K562 (cell line): ENCODE data around the gene MROH8. TPM values are rescaled to one million over a fixed set of nuclear protein-coding genes. Genes with fewer than 3 reads are reported as not detected.

Experiments
- ATAC-seq: fragments of 200-7000 bp; cut with Tn5 transposase; 3 replicates; pipeline ENCODE4 v1.9.1; 2020; ENCODE audit warnings: moderate library complexity
- BruUV-seq: library from RNA; stranded (reverse); fragments of 400-500 nt; replicated peaks from 2 replicates; lab custom pipeline; 2021; lab: Mats Ljungman, UMichigan
- CTCF ChIA-PET: fragments of 300-600 bp; formaldehyde crosslinking; extraction: SDS; loops from one replicate; lab custom pipeline; 2021; ENCODE audit warnings: low intra/inter-chr PET ratio; lab: Yijun Ruan, JAX
- POLR2A ChIA-PET: fragments of 300-600, 350-650 bp; sonication (Branson Sonifier 250); formaldehyde crosslinking; extraction: SDS; loops from one replicate; lab custom pipeline; 2021; ENCODE audit warnings: antibody characterized with exemption, inconsistent platforms; lab: Yijun Ruan, JAX
- DNase-seq, 4 experiments: peaks; one replicate each; pipeline versions ENCODE4 v3.0.0 to v3.0.0-alpha.2; 2011 to 2018; ENCODE audit warnings: low spot score in 3 of 4, mixed read lengths in 3 of 4; ENCODE audit errors: extremely low read depth in 1 of 4
- FAIRE-seq: peaks from 2 replicates; lab custom pipeline; 2011; peaks lifted over from hg19 to GRCh38; lab: Jason Lieb, UNC
- H2AFZ ChIP-seq: 2 replicates; pipeline ENCODE4 v1.6.0; 2011; ENCODE audit warnings: low read depth, low read length, control low read depth, inconsistent platforms
- H3K27ac ChIP-seq: fragments of 200-600 bp; 3 replicates; pipeline ENCODE4 v1.8.0; 2011; ENCODE audit warnings: low read depth, mild to moderate bottlenecking, control low read depth, inconsistent platforms, low read length, moderate library complexity, mixed read lengths; ENCODE audit errors: extremely low read depth
- H3K27me3 ChIP-seq, 2 experiments: fragments of 300-600 bp in 1 of 2; 2 replicates in 1 of 2; 3 replicates in 1 of 2; pipeline versions ENCODE4 v1.6.0 to v1.8.0; 2011; ENCODE audit warnings: inconsistent platforms in 2 of 2, low read length in 2 of 2, mild to moderate bottlenecking in 1 of 2, mixed read lengths in 1 of 2, moderate library complexity in 1 of 2; ENCODE audit not compliant: control insufficient read depth in 2 of 2, insufficient read depth in 2 of 2
- H3K36me3 ChIP-seq: fragments of 300-600 bp; 3 replicates; pipeline ENCODE4 v1.8.0; 2011; ENCODE audit warnings: mild to moderate bottlenecking, low read length, inconsistent platforms; ENCODE audit not compliant: control insufficient read depth, insufficient read depth
- H3K4me1 ChIP-seq, 2 experiments: fragments of 200-600 bp in 1 of 2; replicated peaks in 1 of 2; 2 replicates in 1 of 2; 3 replicates in 1 of 2; pipeline versions ENCODE4 v1.5.1 to v1.8.0; 2011; ENCODE audit warnings: inconsistent platforms in 2 of 2, low read length in 2 of 2, mild to moderate bottlenecking in 1 of 2, mixed read lengths in 1 of 2, moderate library complexity in 1 of 2; ENCODE audit not compliant: control insufficient read depth in 2 of 2, insufficient read depth in 2 of 2
- H3K4me2 ChIP-seq: 2 replicates; pipeline ENCODE4 v1.6.1; 2011; ENCODE audit warnings: low read length, control low read depth, inconsistent platforms, mixed read lengths; ENCODE audit not compliant: insufficient read depth
- H3K4me3 ChIP-seq: fragments of 200-600 bp; sonication (generic), shearing (Covaris generic); 2 replicates; pipeline ENCODE4 v1.5.1; 2016; ENCODE audit warnings: control low read depth, inconsistent platforms
- H3K79me2 ChIP-seq: fragments of 200-600 bp; 3 replicates; pipeline ENCODE4 v1.8.0; 2011; ENCODE audit warnings: low read length, inconsistent platforms; ENCODE audit not compliant: control insufficient read depth, insufficient read depth
- H3K9ac ChIP-seq, 2 experiments: 2 replicates each; pipeline versions ENCODE4 v1.6.0 to v1.6.1; 2011; ENCODE audit warnings: low read depth in 2 of 2, low read length in 2 of 2, control low read depth in 1 of 2, inconsistent platforms in 1 of 2, mild to moderate bottlenecking in 1 of 2, mixed read lengths in 1 of 2; ENCODE audit not compliant: insufficient read depth in 1 of 2
- H3K9me1 ChIP-seq: one replicate; pipeline ENCODE4 v1.6.0; 2011; ENCODE audit warnings: inconsistent platforms, mild to moderate bottlenecking, low read length, moderate library complexity; ENCODE audit not compliant: control insufficient read depth, insufficient read depth
- H3K9me3 ChIP-seq: replicated peaks from 2 replicates; pipeline ENCODE4 v1.5.1; 2011; ENCODE audit warnings: low read depth, low read length, inconsistent platforms; ENCODE audit not compliant: control insufficient read depth, insufficient read depth
- H4K20me1 ChIP-seq: replicated peaks from 2 replicates; pipeline ENCODE4 v1.6.1; 2011; ENCODE audit warnings: low read length, inconsistent platforms, mixed read lengths; ENCODE audit not compliant: control insufficient read depth, insufficient read depth
- CBX8 ChIP-seq: fragments of 200-600 bp; sonication (generic); IDR thresholded peaks from 2 replicates; pipeline ENCODE4 v1.6.1; 2012; ENCODE audit warnings: borderline replicate concordance, mixed run types, low read depth, mild to moderate bottlenecking, moderate library complexity, mixed read lengths, low read length, control low read depth, inconsistent platforms; ENCODE audit not compliant: poor library complexity, severe bottlenecking; ENCODE audit errors: extremely low read depth
- GTF2F1 ChIP-seq: IDR thresholded peaks from 2 replicates; pipeline ENCODE4 v1.6.1; 2011; ENCODE audit warnings: low read depth, low read length, improper control_type of control experiment
- PCBP1 ChIP-seq: fragments of 200-400 bp; formaldehyde crosslinking; IDR thresholded peaks from 2 replicates; pipeline ENCODE4 v1.6.1; 2018; ENCODE audit warnings: mild to moderate bottlenecking, low read depth, low read length; ENCODE audit not compliant: poor library complexity, severe bottlenecking
- PCBP2 ChIP-seq: fragments of 200-400 bp; formaldehyde crosslinking; IDR thresholded peaks from 2 replicates; pipeline ENCODE4 v1.6.1; 2018; ENCODE audit warnings: low read length, low read depth, mild to moderate bottlenecking, moderate library complexity; ENCODE audit not compliant: poor library complexity, severe bottlenecking
- ZNF316 ChIP-seq: fragments of 450-650 bp; IDR thresholded peaks from 2 replicates; pipeline ENCODE4 v1.6.1; 2016
- WGBS: fragments of 100-300 bp; shearing (Covaris generic); methylation state at CpG from one replicate; pipeline ENCODE4 v1.1.6; 2016; ENCODE audit warnings: low coverage, mixed read lengths; ENCODE audit not compliant: insufficient coverage; ENCODE audit errors: missing lambda C conversion rate; 5-methylcytosine and 5-hydroxymethylcytosine counted together
- in situ Hi-C: fragments of 300-500 bp; cut with MboI; formaldehyde crosslinking; loops from 4 replicates; pipeline ENCODE4 v1.15.0; 2018; ENCODE audit warnings: inconsistent platforms, mixed read lengths
- intact Hi-C: fragments of 100-400 bp; cut with micrococcal nuclease; formaldehyde crosslinking; loops from 2 replicates; pipeline ENCODE4 v1.14.2; 2022
- polyA plus RNA-seq, 8 experiments: library from polyadenylated mRNA; depleted of rRNA in 4 of 8; stranded (reverse) in 5 of 8; unstranded in 3 of 8; fragments of >200 nt; fragmentation: Nextera tagmentation in 2 of 8; fragmentation: Illumina TruSeq in 1 of 8; extraction: Ambion mirVana in 2 of 8; extraction: Trizol in 1 of 8; gene quantifications; 2 replicates each; pipeline versions ENCODE4 v1.2.1 to v1.2.3, GENCODE V29; 2011 to 2014; ENCODE audit warnings: inconsistent platforms in 1 of 8, missing spikeins in 1 of 8
- total RNA-seq, 7 experiments: library from RNA; depleted of rRNA in 6 of 7; stranded (reverse); fragments of >200 nt in 6 of 7; fragmentation: Illumina TruSeq in 2 of 7; extraction: Trizol in 2 of 7; gene quantifications; 2 replicates each; pipeline versions ENCODE4 v1.2.1 to v1.2.3, GENCODE V29; 2011 to 2021; ENCODE audit warnings: low replicate concordance in 1 of 7
- TF ChIP-seq, protein P1 (sequence below): fragments of 450-650 bp; IDR thresholded peaks from 2 replicates; pipeline ENCODE4 v1.6.1; 2017; ENCODE audit warnings: mild to moderate bottlenecking, moderate library complexity
- TF ChIP-seq, protein P2 (sequence below): IDR thresholded peaks from 2 replicates; pipeline ENCODE4 v1.6.1; 2014; ENCODE audit warnings: antibody characterized with exemption

Gene MROH8
- total and polyA plus RNA-seq, 9 of the 15 experiments (the other 6 are each of a cell fraction or from before 2014, with no cell fraction given): 0.21 to 1.5 (median 0.78) TPM

DNA sequence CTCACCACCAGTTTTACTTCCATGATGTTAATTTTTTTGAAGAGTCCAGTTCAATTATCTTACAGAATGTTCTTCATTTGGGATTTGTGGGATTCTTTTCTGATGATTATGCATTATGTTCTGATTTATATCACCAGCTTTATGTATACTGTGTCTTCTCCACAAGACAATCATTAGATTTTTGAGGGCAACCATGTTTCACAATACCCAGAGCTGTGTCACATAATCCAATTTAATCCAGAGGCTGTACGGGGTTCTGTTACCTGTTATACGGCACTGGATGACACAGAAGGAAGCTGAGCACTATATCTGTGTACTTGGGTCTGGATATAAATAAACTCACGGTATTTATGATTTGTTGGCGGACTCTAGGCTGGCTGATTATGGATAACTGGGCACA lies 41.8 kb downstream of the MROH8 start:
- intact Hi-C loops (no loop called here), in situ Hi-C loops (no loop called here)
- ChIA-PET POLR2A (interaction anchor here (0.7 to 2.0 kb wide), 3 partner anchors 15 to 45 kb away, joined by 3 to 4 read pairs (median 3); no protein-coding TSS in a partner anchor), CTCF (no interaction called here)
- no peak for FAIRE-seq
- BruUV-seq: no TSS peak
- TF ChIP-seq PCBP1 (no peak), ZNF316 (peak; percentile 51)
- no peak overlapping the region for H3K4me2 ChIP-seq
- no peak overlapping the region for H3K9ac ChIP-seq
- peaks cover 8 to 10% of the 10 kb centered on the region in 2 experiments; a peak in 3 of 5 replicates for H3K27me3 ChIP-seq
- no peak overlapping the region for H3K4me3 ChIP-seq
- no peaks in the 10 kb centered on the region for H3K4me1 ChIP-seq
- H4K20me1 ChIP-seq: no peaks in the 10 kb centered on the region
- H3K79me2 ChIP-seq: no peaks in the 10 kb centered on the region
- no peak overlapping the region for H3K27ac ChIP-seq
- no peaks in the 10 kb centered on the region for H3K9me3 ChIP-seq
- no peak for DNase-seq
- 8% methylated on average over 4 of the region's 4 CpGs for WGBS
- no peaks in the 10 kb centered on the region for H3K36me3 ChIP-seq
- no peaks in the 10 kb centered on the region for H3K9me1 ChIP-seq
- no peak for ATAC-seq
- no peak overlapping the region for H2AFZ ChIP-seq

DNA sequence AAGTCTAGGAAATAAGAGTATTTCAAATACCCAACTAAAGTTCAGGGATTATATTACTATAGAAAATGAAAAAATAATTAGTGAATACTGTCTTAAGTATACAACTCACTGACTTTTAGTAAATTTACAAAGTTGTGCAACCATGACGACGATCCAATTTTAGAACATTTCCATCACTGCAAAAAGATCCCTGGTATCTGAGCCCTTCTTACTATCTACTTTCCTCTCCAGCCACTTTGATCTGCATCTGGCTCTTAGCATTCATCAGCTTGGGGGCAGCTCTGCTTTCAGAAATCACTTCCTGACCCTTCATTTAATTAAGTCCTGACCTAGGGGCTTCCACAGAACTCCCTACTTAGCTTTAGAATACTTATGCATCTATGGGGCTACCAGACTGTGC lies 45.4 kb downstream of the MROH8 start:
- H4K20me1 ChIP-seq: no peaks in the 10 kb centered on the region
- ChIA-PET CTCF (no interaction called here), POLR2A (interaction anchor here (1.2 kb wide), 1 partner anchor 44 kb away, joined by 3 read pairs; no protein-coding TSS in a partner anchor)
- H3K9ac ChIP-seq: no peak overlapping the region
- TF ChIP-seq GTF2F1 (no peak), PCBP2 (no peak), CBX8 (no peak)
- TF ChIP-seq, protein P1, sequence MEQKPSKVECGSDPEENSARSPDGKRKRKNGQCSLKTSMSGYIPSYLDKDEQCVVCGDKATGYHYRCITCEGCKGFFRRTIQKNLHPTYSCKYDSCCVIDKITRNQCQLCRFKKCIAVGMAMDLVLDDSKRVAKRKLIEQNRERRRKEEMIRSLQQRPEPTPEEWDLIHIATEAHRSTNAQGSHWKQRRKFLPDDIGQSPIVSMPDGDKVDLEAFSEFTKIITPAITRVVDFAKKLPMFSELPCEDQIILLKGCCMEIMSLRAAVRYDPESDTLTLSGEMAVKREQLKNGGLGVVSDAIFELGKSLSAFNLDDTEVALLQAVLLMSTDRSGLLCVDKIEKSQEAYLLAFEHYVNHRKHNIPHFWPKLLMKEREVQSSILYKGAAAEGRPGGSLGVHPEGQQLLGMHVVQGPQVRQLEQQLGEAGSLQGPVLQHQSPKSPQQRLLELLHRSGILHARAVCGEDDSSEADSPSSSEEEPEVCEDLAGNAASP: no peak
- TF ChIP-seq, protein P2, sequence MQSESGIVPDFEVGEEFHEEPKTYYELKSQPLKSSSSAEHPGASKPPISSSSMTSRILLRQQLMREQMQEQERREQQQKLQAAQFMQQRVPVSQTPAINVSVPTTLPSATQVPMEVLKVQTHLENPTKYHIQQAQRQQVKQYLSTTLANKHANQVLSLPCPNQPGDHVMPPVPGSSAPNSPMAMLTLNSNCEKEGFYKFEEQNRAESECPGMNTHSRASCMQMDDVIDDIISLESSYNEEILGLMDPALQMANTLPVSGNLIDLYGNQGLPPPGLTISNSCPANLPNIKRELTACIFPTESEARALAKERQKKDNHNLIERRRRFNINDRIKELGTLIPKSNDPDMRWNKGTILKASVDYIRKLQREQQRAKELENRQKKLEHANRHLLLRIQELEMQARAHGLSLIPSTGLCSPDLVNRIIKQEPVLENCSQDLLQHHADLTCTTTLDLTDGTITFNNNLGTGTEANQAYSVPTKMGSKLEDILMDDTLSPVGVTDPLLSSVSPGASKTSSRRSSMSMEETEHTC: no peak
- H3K27ac ChIP-seq: no peak overlapping the region
- no peaks in the 10 kb centered on the region for H3K4me1 ChIP-seq
- peaks cover 0 to 6% of the 10 kb centered on the region in 2 experiments; a peak in 3 of 5 replicates for H3K27me3 ChIP-seq
- no peaks in the 10 kb centered on the region for H3K79me2 ChIP-seq
- no TSS peak for BruUV-seq
- H3K9me1 ChIP-seq: no peaks in the 10 kb centered on the region
- no peak overlapping the region for H3K4me3 ChIP-seq
- ATAC-seq (no peak), FAIRE-seq (no peak), DNase-seq (no peak)
- no peak overlapping the region for H2AFZ ChIP-seq
- 33% methylated on average over 2 of the region's 2 CpGs for WGBS
- H3K9me3 ChIP-seq: no peaks in the 10 kb centered on the region
- in situ Hi-C loops (no loop called here), intact Hi-C loops (no loop called here)
- no peaks in the 10 kb centered on the region for H3K36me3 ChIP-seq
- H3K4me2 ChIP-seq: no peak overlapping the region
